Fibroblast of pulmonary artery (primary cell): ENCODE measurements around the gene FBXO5.
A peak's percentile ranks its signal among the peaks of the same experiment; 100 is the strongest.

Source experiments
- DNase-seq: peaks from one replicate; pipeline ENCODE4 v3.0.0-alpha.2; 2010; ENCODE audit warnings: low read depth
- H3K4me3 ChIP-seq: replicated peaks from 2 replicates; pipeline ENCODE4 v1.5.1; 2011; ENCODE audit warnings: low read depth, mild to moderate bottlenecking, control low read depth, low read length, moderate library complexity
- CTCF ChIP-seq: IDR thresholded peaks from 2 replicates; pipeline ENCODE4 v1.5.1; 2011; ENCODE audit warnings: mild to moderate bottlenecking, control low read depth, low read length, inconsistent platforms; ENCODE audit errors: missing control alignments

Gene FBXO5

DNA sequence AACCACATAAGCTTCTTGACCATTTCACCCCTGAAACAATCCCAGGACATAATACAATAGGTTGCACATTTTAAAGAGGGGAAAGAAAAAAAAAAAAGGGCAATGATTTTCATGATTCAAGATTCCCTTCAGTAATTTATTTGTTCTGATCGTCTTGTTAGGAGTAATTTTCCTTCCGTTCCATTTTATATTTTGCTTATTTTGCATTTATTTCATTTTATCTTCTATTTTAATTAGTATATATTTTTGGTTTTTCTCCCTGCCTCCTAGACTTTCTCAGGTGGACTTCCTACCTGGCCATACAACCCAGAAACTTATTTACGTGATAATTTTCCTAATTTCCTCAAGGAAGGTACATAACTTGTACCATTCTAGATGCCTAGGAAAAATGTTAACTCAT is 32.6 kb downstream of the FBXO5 start:
- TF ChIP-seq CTCF = no peak
- no peak overlapping the region for H3K4me3 ChIP-seq
- DNase-seq = no peak

DNA sequence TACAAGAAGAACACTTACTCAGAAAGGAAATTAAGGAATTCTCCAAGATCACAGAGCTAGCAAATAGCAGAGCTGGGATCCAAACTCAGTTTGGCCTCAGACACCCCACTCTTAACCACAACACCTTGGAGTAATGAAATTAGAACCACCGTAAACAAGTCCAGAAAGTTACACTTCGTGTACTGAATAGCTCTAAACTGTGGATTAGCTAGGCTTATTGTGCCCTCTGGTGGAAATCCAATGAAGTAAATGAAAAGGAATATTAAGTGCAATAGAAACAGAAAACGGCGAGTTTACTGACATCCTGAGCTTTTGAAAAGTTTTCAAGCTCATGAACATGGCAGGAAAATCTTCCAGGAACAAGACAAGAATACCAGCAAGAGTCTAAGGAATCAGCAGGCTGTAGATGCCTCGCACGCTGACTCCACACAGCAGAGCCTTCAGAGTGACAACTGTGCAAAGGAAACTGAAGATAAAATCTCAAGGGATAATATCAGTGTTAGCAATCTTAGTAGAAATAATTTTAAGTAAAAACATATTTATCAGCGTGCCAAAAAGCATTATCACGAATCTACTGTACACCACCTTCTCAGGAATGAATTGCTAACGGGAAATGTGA is 34.6 kb downstream of the FBXO5 start:
- H3K4me3 ChIP-seq = no peak overlapping the region
- peak; percentile 69 for DNase-seq
- TF ChIP-seq CTCF = peak; percentile 70

- no peak for TF ChIP-seq CTCF
- no peak for DNase-seq
- no peak overlapping the region for H3K4me3 ChIP-seq
Observed at GRCh38 chr6:152946995-152947394, 35.8 kb downstream of the FBXO5 start.

DNA sequence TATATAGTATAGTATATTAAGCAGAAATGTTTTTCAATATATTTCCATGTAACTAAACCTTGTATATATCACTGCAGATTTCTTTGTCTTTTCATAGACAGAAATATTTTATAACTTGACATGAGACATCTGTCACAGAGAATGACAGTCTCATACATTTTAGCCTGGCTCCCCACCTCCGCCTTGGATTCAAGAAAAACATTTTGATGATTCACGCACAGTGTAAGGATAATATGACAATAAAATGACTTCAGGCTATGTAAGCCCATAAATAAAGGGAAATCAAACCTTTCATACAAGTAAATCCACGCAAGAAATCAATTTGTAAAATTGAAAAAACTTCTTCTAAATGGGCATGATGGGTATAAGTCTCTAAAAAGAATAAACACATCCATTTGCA is 36.4 kb downstream of the FBXO5 start:
- no peak for TF ChIP-seq CTCF
- no peak for DNase-seq

GRCh38 chr6:152943260-152943897 is 39.5 kb downstream of the FBXO5 start:
- no peak for TF ChIP-seq CTCF
- H3K4me3 ChIP-seq = no peak overlapping the region
- DNase-seq = no peak

More for the DNA sequence above, 36.4 kb downstream of the FBXO5 start:
- no peak overlapping the region for H3K4me3 ChIP-seq

DNA sequence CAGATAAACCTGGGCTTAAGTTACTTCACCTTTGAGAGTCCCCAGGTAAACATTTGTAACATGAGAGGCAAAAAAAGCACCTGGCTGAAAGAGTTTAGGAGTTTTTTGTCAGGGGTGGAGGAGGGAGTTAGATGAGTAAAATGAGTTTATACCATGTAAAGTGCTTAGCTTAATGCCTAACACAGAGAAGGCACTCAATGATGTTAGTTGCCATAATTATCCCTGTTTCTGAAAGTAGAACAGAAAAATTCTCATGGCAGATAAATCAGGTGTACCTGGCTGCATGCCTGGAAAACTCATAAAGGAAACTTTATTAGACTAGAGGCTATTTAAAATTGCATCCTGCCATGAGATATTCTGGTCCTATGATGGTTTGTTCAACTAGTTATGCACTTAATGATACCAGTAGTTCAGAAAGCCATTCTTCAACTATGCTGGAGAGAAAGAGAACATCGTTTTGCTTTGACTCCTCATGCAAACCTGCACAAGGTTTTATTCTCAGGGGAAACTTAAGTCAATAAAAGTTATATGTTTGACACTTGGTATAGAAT is 40.4 kb downstream of the FBXO5 start:
- no peak overlapping the region for H3K4me3 ChIP-seq
- TF ChIP-seq CTCF = no peak
- no peak for DNase-seq
